OCI-LY1 (cell line): ENCODE data around the gene DDR2.

Experiments used
- CTCF ChIP-seq: fragments of 200-600 bp; sonication (generic), shearing (Covaris generic); IDR thresholded peaks from 2 replicates; pipeline ENCODE4 v1.5.1; 2017; ENCODE audit warnings: mild to moderate bottlenecking, antibody characterized with exemption, low read length, moderate library complexity, mixed read lengths
- EZH2 ChIP-seq: fragments of 200-600 bp; sonication (generic), shearing (Covaris generic); IDR thresholded peaks from 2 replicates; pipeline ENCODE4 v1.8.0; 2017; ENCODE audit warnings: borderline replicate concordance, mixed run types, mild to moderate bottlenecking, antibody characterized with exemption, low read length, moderate library complexity, mixed read lengths

GRCh38 chr1:162605225-162605927 lies 26.9 kb upstream of the DDR2 start:
- TF ChIP-seq CTCF (no peak), EZH2 (no peak)
